Measurements from ENCODE around the gene SP7. TPM values are rescaled to one million over a fixed set of nuclear protein-coding genes. Genes with fewer than 3 reads are reported as not detected.

Gene SP7
- total and polyA plus RNA-seq, 4 donors, result 0.33 TPM; not detected in 3

- H3K9me3 ChIP-seq (ENCODE audit: control insufficient read depth, low read length), result no peaks in the 10 kb centered on the region
- no peaks in the 10 kb centered on the region for H3K36me3 ChIP-seq (ENCODE audit: control insufficient read depth in 1 of 2, insufficient read depth in 2 of 2, low read length in 1 of 2)
- no peak for ATAC-seq (ENCODE audit: low FRiP score)
- DNase-seq, result no peak
- no peaks in the 10 kb centered on the region for H3K27me3 ChIP-seq (ENCODE audit: control insufficient read depth in 1 of 2, insufficient read depth in 2 of 2, low read length in 1 of 2)
- no peaks in the 10 kb centered on the region for H3K4me1 ChIP-seq (ENCODE audit: control insufficient read depth in 1 of 2, insufficient read depth in 2 of 2, low read length in 2 of 2)
- 51 to 53% methylated on average over 16 of the region's 16 CpGs for WGBS, 2 donors
- intact Hi-C loops (cut with DNase I), result loop anchor here (10.0 kb wide), 1 partner anchor 177 kb away; the partner anchor contains the start of genes NPFF (in 2 of the 2) and TARBP2 (in 2 of the 2)
- H3K4me3 ChIP-seq (ENCODE audit: low read length in 2 of 2), result no peak overlapping the region
- no peak overlapping the region for H3K27ac ChIP-seq (ENCODE audit: low read depth in 1 of 2, low read length in 2 of 2)
These were observed 8.1 kb downstream of the SP7 start for GRCh38 chr12:53328043-53328435.

- DNase-seq, result no peak
- no peak for ATAC-seq (ENCODE audit: low FRiP score)
- H3K27me3 ChIP-seq (ENCODE audit: control insufficient read depth in 1 of 2, insufficient read depth in 2 of 2, low read length in 1 of 2), result no peaks in the 10 kb centered on the region
- no peaks in the 10 kb centered on the region for H3K4me1 ChIP-seq (ENCODE audit: control insufficient read depth in 1 of 2, insufficient read depth in 2 of 2, low read length in 2 of 2)
- H3K4me3 ChIP-seq (ENCODE audit: low read length in 2 of 2), result no peak overlapping the region
- 80 to 85% methylated on average over 3 of the region's 3 CpGs for WGBS, 2 donors
- intact Hi-C loops (cut with DNase I), result loop anchor here (1.0 to 10.0 kb wide), 2 partner anchors 18 to 177 kb away; partner anchors contain the start of genes NPFF (in 2 of the 2) and TARBP2 (in 2 of the 2)
- no peaks in the 10 kb centered on the region for H3K36me3 ChIP-seq (ENCODE audit: control insufficient read depth in 1 of 2, insufficient read depth in 2 of 2, low read length in 1 of 2)
- no peaks in the 10 kb centered on the region for H3K9me3 ChIP-seq (ENCODE audit: control insufficient read depth, low read length)
- H3K27ac ChIP-seq (ENCODE audit: low read depth in 1 of 2, low read length in 2 of 2), result no peak overlapping the region
These were observed 8.6 kb downstream of the SP7 start for GRCh38 chr12:53327435-53328042.

DNA sequence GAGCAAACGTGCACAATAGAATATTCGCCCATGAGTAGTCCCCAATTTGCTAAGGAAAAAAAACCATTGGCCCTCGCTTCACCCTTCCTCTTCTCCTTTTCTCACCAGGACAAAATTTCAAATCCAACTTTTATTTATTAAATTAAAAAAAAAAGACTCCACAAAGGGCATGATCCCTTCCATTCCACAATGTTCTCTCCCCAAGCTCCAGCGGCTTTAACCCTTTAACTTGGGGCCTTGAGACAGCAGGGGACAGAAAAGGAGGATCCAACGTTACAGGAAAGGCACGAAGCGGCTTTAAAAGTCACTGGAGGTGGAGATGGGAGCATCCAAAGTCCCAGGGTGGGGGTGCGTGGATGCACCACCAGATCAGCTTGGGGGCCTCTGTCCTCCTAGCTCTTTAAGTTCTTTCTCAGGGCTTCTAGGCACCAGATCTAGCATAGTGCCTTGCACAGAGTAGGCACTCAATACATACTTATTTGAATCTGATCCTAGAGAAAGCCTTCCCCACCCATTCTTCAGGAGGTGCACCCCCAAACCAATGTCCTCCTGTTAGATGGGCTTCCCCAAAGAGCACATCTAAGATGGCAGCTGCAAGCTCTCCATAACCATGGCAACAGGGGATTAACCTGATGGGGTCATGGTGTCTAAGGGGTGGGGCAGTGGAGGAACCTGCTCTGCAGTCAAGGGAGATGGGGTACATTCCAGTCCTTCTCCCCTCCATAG, 9.5 kb downstream of the SP7 start:
- ATAC-seq (ENCODE audit: low FRiP score) (no peak), DNase-seq (no peak)
- no peaks in the 10 kb centered on the region for H3K27me3 ChIP-seq (ENCODE audit: control insufficient read depth in 1 of 2, insufficient read depth in 2 of 2, low read length in 1 of 2)
- H3K36me3 ChIP-seq (ENCODE audit: control insufficient read depth in 1 of 2, insufficient read depth in 2 of 2, low read length in 1 of 2), result no peaks in the 10 kb centered on the region
- H3K4me1 ChIP-seq (ENCODE audit: control insufficient read depth in 1 of 2, insufficient read depth in 2 of 2, low read length in 2 of 2), result peaks cover 0 to 4% of the 10 kb centered on the region in 2 donors
- intact Hi-C loops (cut with DNase I), result loop anchor here (1.0 to 10.0 kb wide), 2 partner anchors 19 to 178 kb away; partner anchors contain the start of genes NPFF (in 2 of the 2) and TARBP2 (in 2 of the 2)
- no peak overlapping the region for H3K4me3 ChIP-seq (ENCODE audit: low read length in 2 of 2)
- H3K9me3 ChIP-seq (ENCODE audit: control insufficient read depth, low read length), result no peaks in the 10 kb centered on the region
- no peak overlapping the region for H3K27ac ChIP-seq (ENCODE audit: low read depth in 1 of 2, low read length in 2 of 2)
- 89 to 94% methylated on average over 8 of the region's 8 CpGs for WGBS, 2 donors

GRCh38 chr12:53325511-53326061, 10.6 kb downstream of the SP7 start:
- H3K27ac ChIP-seq (ENCODE audit: low read depth in 1 of 2, low read length in 2 of 2), result no peak overlapping the region
- no peaks in the 10 kb centered on the region for H3K9me3 ChIP-seq (ENCODE audit: control insufficient read depth, low read length)
- no peaks in the 10 kb centered on the region for H3K27me3 ChIP-seq (ENCODE audit: control insufficient read depth in 1 of 2, insufficient read depth in 2 of 2, low read length in 1 of 2)
- no peaks in the 10 kb centered on the region for H3K36me3 ChIP-seq (ENCODE audit: control insufficient read depth in 1 of 2, insufficient read depth in 2 of 2, low read length in 1 of 2)
- WGBS, 2 donors, result 0% methylated on average over 29 to 50 of the region's 50 CpGs
- intact Hi-C loops (cut with DNase I), result loop anchor here (10.0 kb wide), 1 partner anchor 179 kb away; the partner anchor contains the start of genes NPFF (in 2 of the 2) and TARBP2 (in 2 of the 2)
- H3K4me1 ChIP-seq (ENCODE audit: control insufficient read depth in 1 of 2, insufficient read depth in 2 of 2, low read length in 2 of 2), result peaks cover 0 to 4% of the 10 kb centered on the region in 2 donors
- peak overlapping the region; percentile 51 to 73 for H3K4me3 ChIP-seq (ENCODE audit: low read length in 2 of 2)
- peak; percentile 11 for ATAC-seq (ENCODE audit: low FRiP score)
- DNase-seq, result peak; percentile 76 to 84

DNA sequence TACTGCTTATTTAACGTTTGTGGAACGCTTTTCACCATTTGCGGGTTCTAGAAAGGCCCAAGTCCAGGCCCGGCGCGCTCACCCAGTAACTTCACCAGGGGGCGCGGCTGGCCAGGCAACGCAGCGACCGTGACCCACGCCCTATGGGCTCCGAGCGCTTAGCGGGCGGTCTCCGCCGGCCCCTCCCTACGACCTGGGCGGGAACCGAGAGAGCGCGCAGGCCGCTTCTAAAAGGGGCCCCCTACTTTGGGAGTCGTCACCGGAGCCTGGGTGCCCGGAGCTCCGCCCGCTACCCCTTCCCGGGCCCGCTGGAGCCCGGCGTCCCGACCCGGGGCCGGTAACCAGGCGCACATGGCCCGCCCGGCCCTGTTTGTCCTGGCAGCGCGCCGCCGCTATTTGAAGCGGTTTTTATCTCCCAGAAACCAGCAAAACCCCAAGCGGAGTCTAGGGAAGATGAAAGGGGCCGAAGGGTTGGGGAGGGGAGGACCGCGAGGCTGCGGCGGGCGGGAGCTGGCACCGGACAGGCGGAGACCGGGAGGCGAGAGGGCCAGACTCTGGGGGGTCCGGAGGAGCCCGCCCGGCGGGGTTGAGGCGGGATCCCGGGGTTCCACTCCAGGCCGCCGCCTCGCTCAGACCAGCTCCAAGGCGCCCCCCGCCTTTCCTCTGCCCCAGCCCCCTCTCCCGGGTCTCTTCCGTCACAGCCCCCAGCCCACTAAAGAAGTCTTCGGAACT, 11.2 kb downstream of the SP7 start:
- DNase-seq (peak; percentile 96 to 98), ATAC-seq (ENCODE audit: low FRiP score) (peak; percentile 91)
- H3K27me3 ChIP-seq (ENCODE audit: control insufficient read depth in 1 of 2, insufficient read depth in 2 of 2, low read length in 1 of 2), result no peaks in the 10 kb centered on the region
- H3K4me3 ChIP-seq (ENCODE audit: low read length in 2 of 2), result peak overlapping the region; percentile 51 to 73
- no peaks in the 10 kb centered on the region for H3K9me3 ChIP-seq (ENCODE audit: control insufficient read depth, low read length)
- intact Hi-C loops (cut with DNase I), result loop anchor here (10.0 kb wide), 1 partner anchor 180 kb away; the partner anchor contains the start of genes NPFF (in 2 of the 2) and TARBP2 (in 2 of the 2)
- H3K4me1 ChIP-seq (ENCODE audit: control insufficient read depth in 1 of 2, insufficient read depth in 2 of 2, low read length in 2 of 2), result peaks cover 0 to 4% of the 10 kb centered on the region in 2 donors
- WGBS, 2 donors, result 0% methylated on average over 65 to 69 of the region's 69 CpGs
- no peaks in the 10 kb centered on the region for H3K36me3 ChIP-seq (ENCODE audit: control insufficient read depth in 1 of 2, insufficient read depth in 2 of 2, low read length in 1 of 2)
- peak overlapping the region; percentile 17 to 76 for H3K27ac ChIP-seq (ENCODE audit: low read depth in 1 of 2, low read length in 2 of 2)

DNA sequence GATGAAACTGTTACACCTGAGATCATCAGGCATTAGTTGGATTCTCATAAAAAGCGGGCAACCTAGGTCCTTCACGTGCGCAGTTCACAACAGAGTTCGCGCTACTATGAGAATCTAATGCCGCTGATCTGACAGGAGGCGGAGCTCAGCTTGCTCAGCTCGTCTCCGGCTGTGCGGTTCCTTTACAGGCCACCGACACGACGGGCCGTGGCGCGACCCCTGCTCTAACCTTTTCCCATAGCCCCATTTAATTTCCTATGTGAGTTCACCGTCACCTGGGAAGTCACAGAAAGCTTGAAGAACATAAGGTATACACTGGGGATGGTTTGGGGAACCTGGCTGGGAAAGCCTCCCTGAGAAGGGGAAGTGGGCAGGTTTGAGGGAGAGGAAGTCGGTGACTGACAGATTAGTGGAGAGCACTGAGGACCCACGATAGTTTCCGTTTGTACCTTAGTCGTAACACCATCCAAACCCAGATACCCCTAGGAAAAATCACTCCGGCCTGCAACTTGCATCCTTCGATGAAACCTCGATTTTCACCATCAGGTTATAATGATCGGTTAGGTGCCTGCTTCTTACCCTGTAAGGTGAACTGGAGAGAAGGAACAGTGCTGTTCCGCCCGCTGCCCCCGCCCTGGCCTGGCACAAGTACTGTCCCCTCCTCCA, 11.9 kb downstream of the SP7 start:
- Histone ChIP-seq H3K9me3 (ENCODE audit: control insufficient read depth, low read length) (no peaks in the 10 kb centered on the region), H3K27ac (ENCODE audit: low read depth in 1 of 2, low read length in 2 of 2) (peak overlapping the region; percentile 71 to 76), H3K36me3 (ENCODE audit: control insufficient read depth in 1 of 2, insufficient read depth in 2 of 2, low read length in 1 of 2) (no peaks in the 10 kb centered on the region), H3K4me3 (ENCODE audit: low read length in 2 of 2) (peak overlapping the region in 1 of 2 donors; percentile 16), H3K4me1 (ENCODE audit: control insufficient read depth in 1 of 2, insufficient read depth in 2 of 2, low read length in 2 of 2) (peaks cover 0 to 4% of the 10 kb centered on the region in 2 donors), H3K27me3 (ENCODE audit: control insufficient read depth in 1 of 2, insufficient read depth in 2 of 2, low read length in 1 of 2) (no peaks in the 10 kb centered on the region)
- no peak for ATAC-seq (ENCODE audit: low FRiP score)
- WGBS, 2 donors, result 12 to 13% methylated on average over 28 of the region's 28 CpGs
- DNase-seq, result peak in 1 of 2 donors; percentile 62
- intact Hi-C loops (cut with DNase I), result loop anchor here (10.0 kb wide), 1 partner anchor 181 kb away; the partner anchor contains the start of genes NPFF (in 2 of the 2) and TARBP2 (in 2 of the 2)

DNA sequence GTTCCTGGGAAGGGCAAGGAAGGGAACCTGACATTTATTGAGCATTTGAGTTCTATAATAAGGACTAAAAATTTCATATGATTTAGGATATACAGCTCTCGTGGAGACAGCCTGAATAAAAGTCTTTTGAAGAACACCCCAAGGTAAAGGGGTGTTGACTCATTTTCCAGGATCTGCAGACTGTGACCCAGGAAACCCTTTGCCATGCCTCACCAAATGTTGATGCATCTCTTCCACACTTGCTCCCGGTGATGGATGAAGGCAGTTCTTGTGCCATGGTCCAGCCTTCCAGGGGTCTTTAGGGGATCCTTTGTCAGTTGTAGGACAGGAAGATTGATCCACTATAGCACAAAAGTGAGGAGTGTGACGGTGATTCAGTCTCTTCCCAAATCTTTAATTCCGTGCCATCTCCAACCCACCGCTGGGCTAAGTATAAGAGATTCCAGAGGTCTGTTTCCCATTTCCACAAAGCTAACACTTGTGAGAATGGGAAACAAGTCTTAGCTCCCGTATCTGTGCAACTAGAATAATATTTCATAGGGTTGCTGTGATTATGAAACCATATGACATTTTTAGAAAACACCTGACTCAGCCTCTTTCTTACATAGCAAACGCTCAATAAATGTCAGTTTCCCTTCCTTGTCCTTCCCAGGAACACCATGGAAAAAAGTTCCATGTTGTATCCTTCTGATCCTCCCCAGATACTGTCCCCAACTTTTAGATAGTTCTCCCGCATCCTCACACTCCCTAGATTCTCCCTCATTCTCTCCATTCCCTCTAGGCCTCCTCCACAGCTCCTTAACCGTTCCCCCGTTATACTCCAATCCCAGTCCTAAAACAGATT, 15.6 kb downstream of the SP7 start:
- Histone ChIP-seq H3K4me1 (ENCODE audit: control insufficient read depth in 1 of 2, insufficient read depth in 2 of 2, low read length in 2 of 2) (peaks cover 0 to 4% of the 10 kb centered on the region in 2 donors), H3K27ac (ENCODE audit: low read depth in 1 of 2, low read length in 2 of 2) (peak overlapping the region in 1 of 2 donors; percentile 76), H3K27me3 (ENCODE audit: control insufficient read depth in 1 of 2, insufficient read depth in 2 of 2, low read length in 1 of 2) (no peaks in the 10 kb centered on the region), H3K9me3 (ENCODE audit: control insufficient read depth, low read length) (no peaks in the 10 kb centered on the region), H3K36me3 (ENCODE audit: control insufficient read depth in 1 of 2, insufficient read depth in 2 of 2, low read length in 1 of 2) (no peaks in the 10 kb centered on the region), H3K4me3 (ENCODE audit: low read length in 2 of 2) (peak overlapping the region; percentile 3 to 54)
- ATAC-seq (ENCODE audit: low FRiP score), result no peak
- no peak for DNase-seq
- intact Hi-C loops (cut with DNase I), result loop anchor here (10.0 kb wide), 1 partner anchor 184 kb away; the partner anchor contains the start of genes NPFF (in 2 of the 2) and TARBP2 (in 2 of the 2)
- WGBS, 2 donors, result 26% methylated on average over 10 of the region's 10 CpGs

All from aorta (tissue), 5 donors.